NCI-H1092 treated with DMSO at 0.1 percent for 48 hours (cell line): ENCODE measurements around the gene PLCB1.
A peak's percentile ranks its signal among the peaks of the same experiment; 100 is the strongest.

Experiments
- DNase-seq: peaks from one replicate; lab custom pipeline; 2025; lab: John Stamatoyannopoulos, UW

The PLCB1 gene

GRCh38 chr20:8246153-8246552, 114.1 kb downstream of the PLCB1 start:
- no peak for DNase-seq

- no peak for DNase-seq
Observed at GRCh38 chr20:8246716-8247115, 114.7 kb downstream of the PLCB1 start.

DNA sequence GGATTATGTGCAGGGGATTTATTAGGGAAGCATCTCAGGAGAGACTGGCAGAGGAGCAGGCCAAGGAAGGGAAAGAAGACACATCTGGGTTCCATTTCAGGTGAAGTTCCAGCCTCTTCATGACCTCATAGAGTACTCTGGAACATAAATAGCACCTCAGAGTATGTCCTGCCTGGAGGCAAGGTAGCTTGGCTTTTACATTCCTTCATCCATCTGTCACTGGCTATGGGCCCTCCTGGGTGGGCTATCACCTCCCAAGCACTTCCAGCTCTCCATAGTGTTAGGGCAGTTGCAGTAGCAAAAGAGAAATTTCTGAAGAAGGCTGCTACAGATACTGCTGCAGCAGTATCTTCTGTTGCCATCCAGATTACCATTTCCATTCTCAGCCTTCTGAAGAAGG, 116.0 kb downstream of the PLCB1 start:
- DNase-seq = no peak

DNA sequence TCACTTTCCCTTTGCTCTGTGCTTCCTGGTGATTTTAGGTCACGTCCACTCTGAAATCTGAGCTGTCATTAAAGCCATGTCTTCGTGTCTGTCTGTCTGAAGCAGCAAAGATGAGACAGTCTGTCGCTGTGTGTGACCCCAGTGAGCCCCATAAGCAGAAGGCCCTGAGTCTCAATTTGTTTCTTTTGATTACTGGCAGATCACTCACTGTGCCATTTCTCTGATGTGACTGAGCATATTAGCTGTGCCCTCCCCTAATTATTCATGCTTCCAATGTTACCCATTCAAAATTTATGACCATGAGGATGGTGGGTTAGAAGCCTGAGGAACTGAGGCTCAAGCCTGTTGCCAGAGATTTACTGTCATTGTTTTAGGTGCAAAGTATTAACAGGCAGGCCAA, 117.6 kb downstream of the PLCB1 start:
- no peak for DNase-seq

- no peak for DNase-seq
Observed at GRCh38 chr20:8250539-8251200, 118.6 kb downstream of the PLCB1 start.

DNA sequence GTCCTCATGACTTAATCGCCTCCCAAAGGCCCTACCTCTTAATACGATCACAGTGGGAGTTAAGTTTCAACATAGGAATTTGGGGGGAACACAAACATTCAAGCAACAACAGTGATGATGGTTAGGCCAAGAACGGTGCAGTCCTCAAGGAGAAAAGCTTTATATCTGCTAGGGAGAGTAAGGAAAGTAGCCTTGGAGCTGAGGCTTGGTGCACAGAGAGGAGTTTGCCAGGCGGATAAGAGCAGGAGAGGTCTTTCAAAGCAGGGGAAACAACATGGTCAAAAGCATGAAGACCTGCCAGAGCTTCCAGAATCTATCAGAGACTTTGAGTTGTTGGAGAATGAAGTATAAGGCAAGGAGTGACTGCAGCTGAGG, 119.1 kb downstream of the PLCB1 start:
- DNase-seq = no peak

DNA sequence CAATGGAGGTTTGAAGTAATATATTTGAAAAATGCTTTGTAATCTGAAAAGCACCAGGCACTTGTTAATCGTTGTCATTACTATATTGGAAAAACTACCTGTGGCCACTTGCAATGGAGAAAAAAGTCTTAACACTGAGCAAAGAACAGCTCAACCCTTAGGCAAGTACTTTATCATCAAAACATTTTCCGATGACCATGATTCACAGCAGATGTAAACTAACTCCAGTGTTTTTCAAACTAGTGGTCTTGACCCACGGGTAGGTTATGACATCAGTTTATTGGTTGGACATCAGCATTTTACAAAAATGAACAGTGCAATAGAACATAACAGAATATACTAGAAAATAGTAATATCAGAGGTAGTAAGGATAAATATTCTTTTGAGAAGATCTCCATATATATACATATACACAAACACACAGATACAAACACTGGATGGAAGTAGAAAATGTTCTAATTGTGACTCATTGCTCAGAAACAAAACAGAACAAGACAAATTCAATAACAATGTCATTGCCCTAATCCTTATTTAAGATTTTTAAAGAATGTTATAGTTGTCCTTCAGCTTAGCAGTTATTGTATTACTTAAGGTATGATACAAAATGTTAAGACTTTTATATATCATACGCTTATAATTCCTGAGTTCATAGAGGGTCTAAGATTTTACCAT, 123.0 kb downstream of the PLCB1 start:
- no peak for DNase-seq

GRCh38 chr20:8255945-8256632, 124.0 kb downstream of the PLCB1 start:
- no peak for DNase-seq

DNA sequence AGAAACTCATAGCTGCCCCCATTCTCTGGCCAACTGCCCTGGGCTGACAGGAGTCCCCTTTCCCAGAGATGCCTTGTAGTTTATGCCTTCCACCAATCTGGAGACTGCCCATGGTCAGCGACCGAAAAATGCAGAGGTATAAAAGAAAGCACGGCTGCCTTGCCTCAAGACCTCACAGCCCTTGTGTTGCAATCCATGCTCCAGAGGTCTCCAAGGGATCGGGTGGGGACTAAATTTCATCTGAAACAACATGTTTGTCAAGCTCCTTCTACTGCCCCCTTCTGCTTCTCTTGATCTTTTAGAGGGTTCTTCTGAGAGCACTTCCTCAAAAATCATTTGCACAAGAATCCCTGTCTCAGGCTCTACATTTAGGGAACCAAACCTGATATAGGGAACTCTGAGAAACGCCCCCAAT, 128.8 kb downstream of the PLCB1 start:
- DNase-seq = no peak

- no peak for DNase-seq
Observed at GRCh38 chr20:8262721-8263120, 130.7 kb downstream of the PLCB1 start.

DNA sequence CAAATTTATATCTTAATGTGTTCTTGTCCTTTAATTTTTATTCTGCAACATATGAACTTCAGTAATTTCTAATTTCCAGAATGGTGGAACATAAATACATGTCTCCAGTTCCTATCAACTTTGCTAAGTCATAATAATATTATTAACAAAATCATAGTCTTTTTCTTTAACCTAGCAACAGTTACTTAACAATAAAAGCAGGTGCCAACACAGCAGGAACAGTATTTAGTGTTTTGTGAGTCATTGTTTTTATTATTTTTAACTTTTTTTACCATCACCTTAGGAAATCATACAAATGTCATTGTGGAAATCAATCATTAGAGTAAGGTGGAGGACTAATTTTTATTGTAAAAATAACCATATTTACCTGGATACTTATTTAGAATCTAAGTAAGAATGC, 133.5 kb downstream of the PLCB1 start:
- no peak for DNase-seq

- DNase-seq = peak; percentile 86
Observed at GRCh38 chr20:8267009-8267408, 134.9 kb downstream of the PLCB1 start.

- DNase-seq = no peak
Observed at GRCh38 chr20:8271727-8272126, 139.7 kb downstream of the PLCB1 start.

DNA sequence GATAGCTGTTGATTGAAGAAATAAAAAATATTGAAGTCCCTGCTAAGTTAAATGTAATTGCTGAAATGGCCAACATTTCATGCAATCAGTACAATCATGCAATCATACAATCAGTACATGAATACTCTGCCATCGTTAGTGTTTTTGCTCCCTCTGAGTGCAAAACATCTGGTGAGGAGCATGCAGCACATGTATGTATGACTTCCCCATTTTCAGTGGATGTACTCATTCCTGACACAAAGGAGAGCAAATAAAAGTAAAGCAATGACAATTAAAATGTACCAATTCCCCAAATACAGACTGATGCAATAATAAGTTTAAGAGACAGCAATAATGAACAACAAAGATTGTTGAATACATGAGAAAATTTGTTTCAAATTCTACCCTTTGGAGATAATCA, 140.7 kb downstream of the PLCB1 start:
- DNase-seq = no peak

- no peak for DNase-seq
Observed at GRCh38 chr20:8284902-8285301, 152.8 kb downstream of the PLCB1 start.

DNA sequence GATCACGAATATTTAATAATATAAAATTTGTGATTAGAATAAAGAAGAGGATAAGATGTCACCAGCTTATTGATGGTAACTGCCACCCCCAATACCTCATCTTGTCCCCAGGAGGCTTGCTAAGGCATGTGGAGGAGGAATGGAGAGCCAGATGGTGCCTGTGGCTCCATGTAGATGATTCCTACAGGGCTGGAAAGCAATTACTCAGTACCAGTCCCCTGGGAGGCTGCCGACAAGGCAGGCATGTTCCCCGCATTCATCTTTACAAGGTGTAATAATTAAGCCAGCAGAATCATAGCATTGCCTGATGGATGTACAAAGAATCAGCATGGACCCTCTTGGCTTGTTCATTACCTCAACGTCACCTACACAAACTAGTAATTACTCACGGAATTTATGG, 155.3 kb downstream of the PLCB1 start:
- DNase-seq = no peak

GRCh38 chr20:8291200-8291599, 159.1 kb downstream of the PLCB1 start:
- no peak for DNase-seq

- no peak for DNase-seq
Observed at GRCh38 chr20:8291873-8292272, 159.8 kb downstream of the PLCB1 start.

DNA sequence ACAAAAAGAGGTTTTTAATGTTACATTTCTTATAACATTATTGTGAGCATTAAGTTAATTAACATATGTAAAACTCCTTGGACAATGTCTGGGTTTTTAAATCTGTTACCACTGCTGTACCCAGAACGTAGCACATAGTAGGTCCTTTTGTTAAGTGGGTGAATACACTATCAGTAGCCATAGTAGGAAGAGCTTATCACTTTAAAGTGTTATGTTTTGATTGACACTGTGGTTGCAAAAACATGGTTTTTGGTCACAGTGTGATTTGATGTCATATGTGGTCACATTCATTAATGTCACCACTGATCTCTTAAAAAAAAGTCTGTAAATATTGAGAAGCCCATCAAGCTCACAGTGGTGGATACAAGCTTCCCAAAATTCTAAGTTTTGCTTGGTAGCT, 160.7 kb downstream of the PLCB1 start:
- no peak for DNase-seq

- DNase-seq = no peak
Observed at GRCh38 chr20:8293750-8294149, 161.7 kb downstream of the PLCB1 start.

GRCh38 chr20:8296536-8296935, 164.5 kb downstream of the PLCB1 start:
- DNase-seq = no peak

DNA sequence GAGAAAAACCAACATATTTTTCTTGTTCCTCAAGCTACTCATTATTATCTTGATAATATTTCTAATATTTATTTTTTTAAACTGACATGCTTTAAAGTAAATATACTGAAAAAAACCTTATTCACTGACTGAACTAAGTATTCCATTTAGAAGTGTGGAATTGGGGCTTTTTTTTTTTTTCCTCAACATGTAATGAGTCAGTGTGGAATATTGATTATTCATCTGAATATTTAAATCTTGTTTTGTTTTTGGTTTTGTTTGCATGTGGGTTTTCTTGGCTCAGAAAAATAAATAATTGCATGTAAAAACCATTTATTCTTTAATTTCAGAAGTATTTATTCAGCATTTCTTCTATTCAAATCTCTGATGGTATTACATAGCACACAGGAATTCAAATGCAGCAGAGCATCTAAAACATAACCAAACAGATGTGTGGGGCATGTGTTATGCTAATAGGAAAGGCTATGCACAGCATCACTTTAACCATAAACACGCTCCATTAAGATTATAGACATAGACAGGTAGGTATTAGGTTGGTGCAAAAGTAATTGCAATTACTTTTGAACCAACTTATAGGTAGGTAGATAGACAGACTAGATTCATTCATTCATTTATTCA, 166.5 kb downstream of the PLCB1 start:
- no peak for DNase-seq

DNA sequence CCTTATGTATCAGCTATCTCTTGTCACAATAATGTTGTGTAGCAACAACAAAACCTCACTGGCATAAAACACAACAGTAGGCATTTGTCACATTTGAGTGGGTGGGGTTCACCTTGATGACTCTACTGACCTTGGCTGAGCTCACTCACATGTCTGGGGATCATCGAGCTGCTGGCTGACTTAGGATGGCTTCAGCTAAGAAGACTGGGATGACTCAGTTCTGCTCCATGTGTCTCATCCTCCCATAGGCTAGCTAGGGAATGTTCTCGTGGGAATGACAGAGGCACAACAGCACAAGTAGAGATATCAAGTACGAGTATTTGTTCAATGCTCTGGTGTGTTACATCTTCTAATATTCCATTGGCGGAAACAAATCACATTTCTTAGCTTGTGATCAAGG, 167.9 kb downstream of the PLCB1 start:
- no peak for DNase-seq
